WTC11 (cell line): ENCODE data around the gene LZTS2. TPM values are rescaled to one million over a fixed set of nuclear protein-coding genes. Genes with fewer than 3 reads are reported as not detected.

ENCODE experiments used
- ATAC-seq: fragments of 200-7000 bp; cut with Tn5 transposase; 2 replicates; pipeline ENCODE4 v1.10.0; 2021; ENCODE audit warnings: mild to moderate bottlenecking, moderate library complexity
- CTCF ChIA-PET: fragments of 300-600 bp; sonication (Branson Sonifier 250); formaldehyde crosslinking; loops from one replicate; lab custom pipeline; 2021; ENCODE audit warnings: antibody characterized with exemption; lab: Charles Lee
- POLR2A ChIA-PET: fragments of 350-600 bp; sonication (Branson Sonifier 250); formaldehyde crosslinking; loops from one replicate; lab custom pipeline; 2021; ENCODE audit warnings: antibody characterized with exemption; lab: Charles Lee
- DNase-seq: peaks from one replicate; pipeline ENCODE4 v3.0.0; 2021; ENCODE audit warnings: low spot score
- H3K27ac Mint-ChIP-seq: 2 replicates; pipeline ENCODE4 v1.8.0; 2021; ENCODE audit warnings: mixed read lengths
- H3K27me3 Mint-ChIP-seq: 2 replicates; pipeline ENCODE4 v1.8.0; 2021; ENCODE audit warnings: low read depth, mild to moderate bottlenecking, moderate library complexity, mixed read lengths
- H3K36me3 Mint-ChIP-seq: 2 replicates; pipeline ENCODE4 v1.8.0; 2021; ENCODE audit warnings: mixed read lengths
- H3K4me1 Mint-ChIP-seq: 2 replicates; pipeline ENCODE4 v1.8.0; 2022; ENCODE audit warnings: mixed read lengths
- H3K4me3 Mint-ChIP-seq: 2 replicates; pipeline ENCODE4 v1.8.0; 2021; ENCODE audit warnings: mild to moderate bottlenecking, moderate library complexity, mixed read lengths
- H3K9me3 Mint-ChIP-seq: 2 replicates; pipeline ENCODE4 v1.8.0; 2021; ENCODE audit warnings: mixed read lengths
- ETV6 ChIP-seq: sonication (generic); formaldehyde crosslinking; IDR thresholded peaks from 2 replicates; pipeline ENCODE4 v1.8.1; 2022; ENCODE audit warnings: mild to moderate bottlenecking, missing genetic modification reagents
- MXD4 ChIP-seq: fragments of 250-450 bp; sonication (Bioruptor Pico); IDR thresholded peaks from 2 replicates; pipeline ENCODE4 v1.8.0; 2021; ENCODE audit warnings: mild to moderate bottlenecking, moderate library complexity, borderline replicate concordance
- SOX15 ChIP-seq: fragments of 250-450 bp; sonication (Bioruptor Pico); IDR thresholded peaks from 2 replicates; pipeline ENCODE4 v1.9.0; 2021; ENCODE audit warnings: mild to moderate bottlenecking
- TEAD1 ChIP-seq: sonication (generic); formaldehyde crosslinking; IDR thresholded peaks from 2 replicates; pipeline ENCODE4 v1.8.0; 2022; ENCODE audit warnings: mild to moderate bottlenecking, missing genetic modification reagents
- TP53 ChIP-seq: sonication (generic); formaldehyde crosslinking; IDR thresholded peaks from 2 replicates; pipeline ENCODE4 v1.8.1; 2023; ENCODE audit warnings: mild to moderate bottlenecking, missing genetic modification reagents
- ZNF416 ChIP-seq: fragments of 250-450 bp; sonication (Bioruptor Pico); IDR thresholded peaks from 2 replicates; pipeline ENCODE4 v1.9.0; 2021; ENCODE audit warnings: mild to moderate bottlenecking, inconsistent platforms
- total RNA-seq: library from RNA; stranded (reverse); gene quantifications from 3 replicates; pipeline ENCODE4 v1.2.3, GENCODE V29; 2021
- TF ChIP-seq, protein P1 (sequence below): fragments of 250-450 bp; sonication (Bioruptor Pico); IDR thresholded peaks from 2 replicates; pipeline ENCODE4 v1.9.0; 2021; ENCODE audit warnings: mild to moderate bottlenecking
- TF ChIP-seq, protein P2 (sequence below): fragments of 250-450 bp; sonication (Bioruptor Pico); conservative IDR thresholded peaks from 2 replicates; pipeline ENCODE4 v1.9.0; 2021; ENCODE audit warnings: mild to moderate bottlenecking
- TF ChIP-seq, protein P3 (sequence below): sonication (generic); formaldehyde crosslinking; conservative IDR thresholded peaks from 2 replicates; pipeline ENCODE4 v1.8.1; 2023; ENCODE audit warnings: mild to moderate bottlenecking, low read depth, missing genetic modification reagents, moderate library complexity
- TF ChIP-seq, protein P4 (sequence below): fragments of 250-450 bp; sonication (Bioruptor Pico); IDR thresholded peaks from 2 replicates; pipeline ENCODE4 v2.1.2; 2022; ENCODE audit warnings: mild to moderate bottlenecking, moderate library complexity
- TF ChIP-seq, protein P5 (sequence below): sonication (generic); formaldehyde crosslinking; IDR thresholded peaks from 2 replicates; pipeline ENCODE4 v1.8.1; 2023; ENCODE audit warnings: mild to moderate bottlenecking, missing genetic modification reagents, borderline replicate concordance
- TF ChIP-seq, protein P6 (sequence below): sonication (generic); formaldehyde crosslinking; IDR thresholded peaks from 2 replicates; pipeline ENCODE4 v1.8.0; 2023; ENCODE audit warnings: missing genetic modification reagents, mild to moderate bottlenecking, borderline replicate concordance
- TF ChIP-seq, protein P7 (sequence below): sonication (generic); formaldehyde crosslinking; IDR thresholded peaks from 2 replicates; pipeline ENCODE4 v1.8.0; 2022; ENCODE audit warnings: mild to moderate bottlenecking, missing genetic modification reagents
- TF ChIP-seq, protein P8 (sequence below): sonication (generic); formaldehyde crosslinking; IDR thresholded peaks from 2 replicates; pipeline ENCODE4 v1.8.0; 2023; ENCODE audit warnings: mild to moderate bottlenecking, missing genetic modification reagents
- TF ChIP-seq, protein P9 (sequence below): sonication (generic); formaldehyde crosslinking; IDR thresholded peaks from 2 replicates; pipeline ENCODE4 v1.8.1; 2022; ENCODE audit warnings: low read depth, mild to moderate bottlenecking, moderate library complexity, missing genetic modification reagents, borderline replicate concordance

Gene LZTS2
- total RNA-seq, 1 experiment from 2014 or later: 84.6 TPM

DNA sequence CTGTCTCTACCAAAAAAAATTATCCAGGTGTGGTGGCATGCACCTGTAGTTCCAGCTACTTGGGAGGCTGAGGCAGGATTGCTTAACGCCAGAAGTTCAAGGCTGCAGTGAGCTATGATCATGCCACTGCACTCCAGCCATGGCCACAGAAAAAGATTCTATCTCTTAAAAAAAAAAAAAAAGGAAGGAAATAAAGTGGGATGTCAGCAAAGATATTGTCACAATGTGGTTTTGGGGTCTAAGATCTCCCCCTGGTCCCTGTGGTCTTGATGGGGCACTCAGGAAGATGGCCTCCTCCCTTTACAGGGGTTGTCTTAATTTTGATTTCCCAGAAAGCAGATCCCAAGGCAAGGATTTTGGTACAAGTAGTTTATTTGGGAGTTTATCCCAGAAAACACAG is 54.7 kb downstream of the LZTS2 start:
- POLR2A ChIA-PET: no interaction called here
- no peak overlapping the region for H3K27ac Mint-ChIP-seq

More for the DNA sequence above, 54.7 kb downstream of the LZTS2 start:
- no peak overlapping the region for H3K4me3 Mint-ChIP-seq
- peaks cover 3% of the 10 kb centered on the region; the same call in 1 of the 2 replicates for H3K36me3 Mint-ChIP-seq
- H3K4me1 Mint-ChIP-seq: peaks cover 20% of the 10 kb centered on the region
- ATAC-seq: no peak
- no peaks in the 10 kb centered on the region for H3K9me3 Mint-ChIP-seq
- CTCF ChIA-PET: interaction anchor here (1.7 to 10.4 kb wide), 4 partner anchors 15 to 86 kb away, joined by 3 to 181 read pairs (median 76); no protein-coding TSS in a partner anchor
- TF ChIP-seq TEAD1 (CRISPR knock-in tag) (no peak), ETV6 (CRISPR knock-in tag) (no peak), ZNF416 (CRISPR knock-in tag) (no peak), SOX15 (CRISPR knock-in tag) (no peak), TP53 (CRISPR knock-in tag) (no peak), MXD4 (CRISPR knock-in tag) (no peak)
- TF ChIP-seq, protein P1, sequence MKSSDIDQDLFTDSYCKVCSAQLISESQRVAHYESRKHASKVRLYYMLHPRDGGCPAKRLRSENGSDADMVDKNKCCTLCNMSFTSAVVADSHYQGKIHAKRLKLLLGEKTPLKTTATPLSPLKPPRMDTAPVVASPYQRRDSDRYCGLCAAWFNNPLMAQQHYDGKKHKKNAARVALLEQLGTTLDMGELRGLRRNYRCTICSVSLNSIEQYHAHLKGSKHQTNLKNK (CRISPR knock-in tag): no peak
- TF ChIP-seq, protein P2, sequence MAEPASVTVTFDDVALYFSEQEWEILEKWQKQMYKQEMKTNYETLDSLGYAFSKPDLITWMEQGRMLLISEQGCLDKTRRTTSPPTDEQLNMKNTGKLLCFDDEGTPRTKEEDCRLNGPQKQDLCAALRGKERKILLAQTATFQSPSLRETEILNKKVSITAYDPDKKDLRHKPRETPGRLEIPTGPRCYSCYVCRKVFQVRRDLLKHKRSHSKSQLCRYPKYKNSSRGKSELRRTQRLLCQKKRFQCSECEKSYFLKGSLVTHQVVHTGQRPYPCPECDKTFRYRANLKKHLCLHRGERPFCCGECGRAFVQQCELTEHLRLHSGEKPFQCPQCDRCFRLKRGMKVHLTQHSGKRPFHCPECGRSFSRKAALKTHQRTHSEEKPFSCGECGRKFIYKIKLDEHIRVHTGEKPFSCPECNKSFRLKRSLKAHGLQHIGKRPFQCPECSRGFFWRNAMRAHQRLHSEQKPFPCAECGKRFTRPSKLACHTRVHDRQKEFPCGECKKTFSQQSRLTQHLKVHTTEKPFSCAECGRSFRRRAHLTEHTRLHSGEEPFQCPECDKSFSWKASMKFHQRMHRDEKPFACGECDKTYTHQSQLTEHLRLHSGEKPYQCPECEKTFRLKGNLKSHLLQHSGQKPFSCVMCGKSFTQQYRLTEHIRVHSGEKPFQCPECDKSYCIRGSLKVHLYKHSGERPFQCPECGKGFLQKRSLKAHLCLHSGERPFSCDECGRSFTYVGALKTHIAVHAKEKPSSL (CRISPR knock-in tag): no peak
- TF ChIP-seq, protein P3, sequence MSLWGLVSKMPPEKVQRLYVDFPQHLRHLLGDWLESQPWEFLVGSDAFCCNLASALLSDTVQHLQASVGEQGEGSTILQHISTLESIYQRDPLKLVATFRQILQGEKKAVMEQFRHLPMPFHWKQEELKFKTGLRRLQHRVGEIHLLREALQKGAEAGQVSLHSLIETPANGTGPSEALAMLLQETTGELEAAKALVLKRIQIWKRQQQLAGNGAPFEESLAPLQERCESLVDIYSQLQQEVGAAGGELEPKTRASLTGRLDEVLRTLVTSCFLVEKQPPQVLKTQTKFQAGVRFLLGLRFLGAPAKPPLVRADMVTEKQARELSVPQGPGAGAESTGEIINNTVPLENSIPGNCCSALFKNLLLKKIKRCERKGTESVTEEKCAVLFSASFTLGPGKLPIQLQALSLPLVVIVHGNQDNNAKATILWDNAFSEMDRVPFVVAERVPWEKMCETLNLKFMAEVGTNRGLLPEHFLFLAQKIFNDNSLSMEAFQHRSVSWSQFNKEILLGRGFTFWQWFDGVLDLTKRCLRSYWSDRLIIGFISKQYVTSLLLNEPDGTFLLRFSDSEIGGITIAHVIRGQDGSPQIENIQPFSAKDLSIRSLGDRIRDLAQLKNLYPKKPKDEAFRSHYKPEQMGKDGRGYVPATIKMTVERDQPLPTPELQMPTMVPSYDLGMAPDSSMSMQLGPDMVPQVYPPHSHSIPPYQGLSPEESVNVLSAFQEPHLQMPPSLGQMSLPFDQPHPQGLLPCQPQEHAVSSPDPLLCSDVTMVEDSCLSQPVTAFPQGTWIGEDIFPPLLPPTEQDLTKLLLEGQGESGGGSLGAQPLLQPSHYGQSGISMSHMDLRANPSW (CRISPR knock-in tag): no peak
- TF ChIP-seq, protein P4, sequence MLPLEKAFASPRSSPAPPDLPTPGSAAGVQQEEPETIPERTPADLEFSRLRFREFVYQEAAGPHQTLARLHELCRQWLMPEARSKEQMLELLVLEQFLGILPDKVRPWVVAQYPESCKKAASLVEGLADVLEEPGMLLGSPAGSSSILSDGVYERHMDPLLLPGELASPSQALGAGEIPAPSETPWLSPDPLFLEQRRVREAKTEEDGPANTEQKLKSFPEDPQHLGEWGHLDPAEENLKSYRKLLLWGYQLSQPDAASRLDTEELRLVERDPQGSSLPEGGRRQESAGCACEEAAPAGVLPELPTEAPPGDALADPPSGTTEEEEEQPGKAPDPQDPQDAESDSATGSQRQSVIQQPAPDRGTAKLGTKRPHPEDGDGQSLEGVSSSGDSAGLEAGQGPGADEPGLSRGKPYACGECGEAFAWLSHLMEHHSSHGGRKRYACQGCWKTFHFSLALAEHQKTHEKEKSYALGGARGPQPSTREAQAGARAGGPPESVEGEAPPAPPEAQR: no peak
- TF ChIP-seq, protein P5, sequence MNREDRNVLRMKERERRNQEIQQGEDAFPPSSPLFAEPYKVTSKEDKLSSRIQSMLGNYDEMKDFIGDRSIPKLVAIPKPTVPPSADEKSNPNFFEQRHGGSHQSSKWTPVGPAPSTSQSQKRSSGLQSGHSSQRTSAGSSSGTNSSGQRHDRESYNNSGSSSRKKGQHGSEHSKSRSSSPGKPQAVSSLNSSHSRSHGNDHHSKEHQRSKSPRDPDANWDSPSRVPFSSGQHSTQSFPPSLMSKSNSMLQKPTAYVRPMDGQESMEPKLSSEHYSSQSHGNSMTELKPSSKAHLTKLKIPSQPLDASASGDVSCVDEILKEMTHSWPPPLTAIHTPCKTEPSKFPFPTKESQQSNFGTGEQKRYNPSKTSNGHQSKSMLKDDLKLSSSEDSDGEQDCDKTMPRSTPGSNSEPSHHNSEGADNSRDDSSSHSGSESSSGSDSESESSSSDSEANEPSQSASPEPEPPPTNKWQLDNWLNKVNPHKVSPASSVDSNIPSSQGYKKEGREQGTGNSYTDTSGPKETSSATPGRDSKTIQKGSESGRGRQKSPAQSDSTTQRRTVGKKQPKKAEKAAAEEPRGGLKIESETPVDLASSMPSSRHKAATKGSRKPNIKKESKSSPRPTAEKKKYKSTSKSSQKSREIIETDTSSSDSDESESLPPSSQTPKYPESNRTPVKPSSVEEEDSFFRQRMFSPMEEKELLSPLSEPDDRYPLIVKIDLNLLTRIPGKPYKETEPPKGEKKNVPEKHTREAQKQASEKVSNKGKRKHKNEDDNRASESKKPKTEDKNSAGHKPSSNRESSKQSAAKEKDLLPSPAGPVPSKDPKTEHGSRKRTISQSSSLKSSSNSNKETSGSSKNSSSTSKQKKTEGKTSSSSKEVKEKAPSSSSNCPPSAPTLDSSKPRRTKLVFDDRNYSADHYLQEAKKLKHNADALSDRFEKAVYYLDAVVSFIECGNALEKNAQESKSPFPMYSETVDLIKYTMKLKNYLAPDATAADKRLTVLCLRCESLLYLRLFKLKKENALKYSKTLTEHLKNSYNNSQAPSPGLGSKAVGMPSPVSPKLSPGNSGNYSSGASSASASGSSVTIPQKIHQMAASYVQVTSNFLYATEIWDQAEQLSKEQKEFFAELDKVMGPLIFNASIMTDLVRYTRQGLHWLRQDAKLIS (CRISPR knock-in tag): no peak
- TF ChIP-seq, protein P6, sequence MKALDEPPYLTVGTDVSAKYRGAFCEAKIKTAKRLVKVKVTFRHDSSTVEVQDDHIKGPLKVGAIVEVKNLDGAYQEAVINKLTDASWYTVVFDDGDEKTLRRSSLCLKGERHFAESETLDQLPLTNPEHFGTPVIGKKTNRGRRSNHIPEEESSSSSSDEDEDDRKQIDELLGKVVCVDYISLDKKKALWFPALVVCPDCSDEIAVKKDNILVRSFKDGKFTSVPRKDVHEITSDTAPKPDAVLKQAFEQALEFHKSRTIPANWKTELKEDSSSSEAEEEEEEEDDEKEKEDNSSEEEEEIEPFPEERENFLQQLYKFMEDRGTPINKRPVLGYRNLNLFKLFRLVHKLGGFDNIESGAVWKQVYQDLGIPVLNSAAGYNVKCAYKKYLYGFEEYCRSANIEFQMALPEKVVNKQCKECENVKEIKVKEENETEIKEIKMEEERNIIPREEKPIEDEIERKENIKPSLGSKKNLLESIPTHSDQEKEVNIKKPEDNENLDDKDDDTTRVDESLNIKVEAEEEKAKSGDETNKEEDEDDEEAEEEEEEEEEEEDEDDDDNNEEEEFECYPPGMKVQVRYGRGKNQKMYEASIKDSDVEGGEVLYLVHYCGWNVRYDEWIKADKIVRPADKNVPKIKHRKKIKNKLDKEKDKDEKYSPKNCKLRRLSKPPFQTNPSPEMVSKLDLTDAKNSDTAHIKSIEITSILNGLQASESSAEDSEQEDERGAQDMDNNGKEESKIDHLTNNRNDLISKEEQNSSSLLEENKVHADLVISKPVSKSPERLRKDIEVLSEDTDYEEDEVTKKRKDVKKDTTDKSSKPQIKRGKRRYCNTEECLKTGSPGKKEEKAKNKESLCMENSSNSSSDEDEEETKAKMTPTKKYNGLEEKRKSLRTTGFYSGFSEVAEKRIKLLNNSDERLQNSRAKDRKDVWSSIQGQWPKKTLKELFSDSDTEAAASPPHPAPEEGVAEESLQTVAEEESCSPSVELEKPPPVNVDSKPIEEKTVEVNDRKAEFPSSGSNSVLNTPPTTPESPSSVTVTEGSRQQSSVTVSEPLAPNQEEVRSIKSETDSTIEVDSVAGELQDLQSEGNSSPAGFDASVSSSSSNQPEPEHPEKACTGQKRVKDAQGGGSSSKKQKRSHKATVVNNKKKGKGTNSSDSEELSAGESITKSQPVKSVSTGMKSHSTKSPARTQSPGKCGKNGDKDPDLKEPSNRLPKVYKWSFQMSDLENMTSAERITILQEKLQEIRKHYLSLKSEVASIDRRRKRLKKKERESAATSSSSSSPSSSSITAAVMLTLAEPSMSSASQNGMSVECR (CRISPR knock-in tag): no peak
- TF ChIP-seq, protein P7, sequence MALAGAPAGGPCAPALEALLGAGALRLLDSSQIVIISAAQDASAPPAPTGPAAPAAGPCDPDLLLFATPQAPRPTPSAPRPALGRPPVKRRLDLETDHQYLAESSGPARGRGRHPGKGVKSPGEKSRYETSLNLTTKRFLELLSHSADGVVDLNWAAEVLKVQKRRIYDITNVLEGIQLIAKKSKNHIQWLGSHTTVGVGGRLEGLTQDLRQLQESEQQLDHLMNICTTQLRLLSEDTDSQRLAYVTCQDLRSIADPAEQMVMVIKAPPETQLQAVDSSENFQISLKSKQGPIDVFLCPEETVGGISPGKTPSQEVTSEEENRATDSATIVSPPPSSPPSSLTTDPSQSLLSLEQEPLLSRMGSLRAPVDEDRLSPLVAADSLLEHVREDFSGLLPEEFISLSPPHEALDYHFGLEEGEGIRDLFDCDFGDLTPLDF: no peak
- TF ChIP-seq, protein P8, sequence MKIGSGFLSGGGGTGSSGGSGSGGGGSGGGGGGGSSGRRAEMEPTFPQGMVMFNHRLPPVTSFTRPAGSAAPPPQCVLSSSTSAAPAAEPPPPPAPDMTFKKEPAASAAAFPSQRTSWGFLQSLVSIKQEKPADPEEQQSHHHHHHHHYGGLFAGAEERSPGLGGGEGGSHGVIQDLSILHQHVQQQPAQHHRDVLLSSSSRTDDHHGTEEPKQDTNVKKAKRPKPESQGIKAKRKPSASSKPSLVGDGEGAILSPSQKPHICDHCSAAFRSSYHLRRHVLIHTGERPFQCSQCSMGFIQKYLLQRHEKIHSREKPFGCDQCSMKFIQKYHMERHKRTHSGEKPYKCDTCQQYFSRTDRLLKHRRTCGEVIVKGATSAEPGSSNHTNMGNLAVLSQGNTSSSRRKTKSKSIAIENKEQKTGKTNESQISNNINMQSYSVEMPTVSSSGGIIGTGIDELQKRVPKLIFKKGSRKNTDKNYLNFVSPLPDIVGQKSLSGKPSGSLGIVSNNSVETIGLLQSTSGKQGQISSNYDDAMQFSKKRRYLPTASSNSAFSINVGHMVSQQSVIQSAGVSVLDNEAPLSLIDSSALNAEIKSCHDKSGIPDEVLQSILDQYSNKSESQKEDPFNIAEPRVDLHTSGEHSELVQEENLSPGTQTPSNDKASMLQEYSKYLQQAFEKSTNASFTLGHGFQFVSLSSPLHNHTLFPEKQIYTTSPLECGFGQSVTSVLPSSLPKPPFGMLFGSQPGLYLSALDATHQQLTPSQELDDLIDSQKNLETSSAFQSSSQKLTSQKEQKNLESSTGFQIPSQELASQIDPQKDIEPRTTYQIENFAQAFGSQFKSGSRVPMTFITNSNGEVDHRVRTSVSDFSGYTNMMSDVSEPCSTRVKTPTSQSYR (CRISPR knock-in tag): no peak
- TF ChIP-seq, protein P9, sequence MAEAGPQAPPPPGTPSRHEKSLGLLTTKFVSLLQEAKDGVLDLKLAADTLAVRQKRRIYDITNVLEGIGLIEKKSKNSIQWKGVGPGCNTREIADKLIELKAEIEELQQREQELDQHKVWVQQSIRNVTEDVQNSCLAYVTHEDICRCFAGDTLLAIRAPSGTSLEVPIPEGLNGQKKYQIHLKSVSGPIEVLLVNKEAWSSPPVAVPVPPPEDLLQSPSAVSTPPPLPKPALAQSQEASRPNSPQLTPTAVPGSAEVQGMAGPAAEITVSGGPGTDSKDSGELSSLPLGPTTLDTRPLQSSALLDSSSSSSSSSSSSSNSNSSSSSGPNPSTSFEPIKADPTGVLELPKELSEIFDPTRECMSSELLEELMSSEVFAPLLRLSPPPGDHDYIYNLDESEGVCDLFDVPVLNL: no peak
- peaks cover 28% of the 10 kb centered on the region for H3K27me3 Mint-ChIP-seq
- DNase-seq: no peak
